Measurements from ENCODE around the gene MTFP1. TPM values are rescaled to one million over a fixed set of nuclear protein-coding genes. Genes with fewer than 3 reads are reported as not detected.
"Not testable (repeated sequence)": the region's sequence is repeated elsewhere in the genome, so short reads cannot be mapped to it uniquely, and the experiment has no call there.

MTFP1 gene
- total RNA-seq, 1 experiment from 2014 or later: 47.0 TPM

DNA sequence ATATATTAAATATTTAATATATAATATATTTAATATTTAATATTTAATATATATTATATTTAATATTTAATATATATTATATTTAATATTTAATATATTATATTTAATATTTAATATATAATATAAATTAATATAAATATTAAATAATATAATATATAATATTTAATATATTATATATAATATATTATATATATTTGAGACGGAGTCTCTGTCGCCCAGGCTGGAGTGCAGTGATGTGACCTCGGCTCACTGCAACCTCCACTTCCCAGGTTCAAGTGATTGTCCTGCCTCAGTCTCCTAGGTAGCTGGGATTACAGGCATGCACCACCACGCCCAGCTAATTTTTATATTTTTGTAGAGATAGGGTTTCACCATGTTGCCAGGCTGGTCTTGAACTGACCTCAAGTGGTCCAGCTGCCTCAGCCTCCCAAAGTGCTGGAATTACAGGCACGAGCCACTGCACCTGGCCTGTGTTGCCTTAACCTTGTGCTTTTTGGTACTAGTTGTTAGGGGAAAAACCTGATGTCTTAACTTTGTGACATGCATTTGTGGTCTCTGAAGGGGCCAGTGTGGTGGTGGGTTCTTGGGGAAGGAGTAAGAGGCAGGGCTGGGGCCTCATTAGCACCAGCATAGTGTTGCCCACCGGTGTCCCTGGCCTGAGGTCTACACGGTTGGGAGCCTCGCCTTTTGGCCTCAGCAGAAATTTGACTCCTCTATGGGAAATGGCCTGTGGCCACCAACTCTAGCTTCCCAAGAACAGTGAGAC, 29.7 kb downstream of the MTFP1 start:
- no peak for DNase-seq (ENCODE audit: low spot score)

DNA sequence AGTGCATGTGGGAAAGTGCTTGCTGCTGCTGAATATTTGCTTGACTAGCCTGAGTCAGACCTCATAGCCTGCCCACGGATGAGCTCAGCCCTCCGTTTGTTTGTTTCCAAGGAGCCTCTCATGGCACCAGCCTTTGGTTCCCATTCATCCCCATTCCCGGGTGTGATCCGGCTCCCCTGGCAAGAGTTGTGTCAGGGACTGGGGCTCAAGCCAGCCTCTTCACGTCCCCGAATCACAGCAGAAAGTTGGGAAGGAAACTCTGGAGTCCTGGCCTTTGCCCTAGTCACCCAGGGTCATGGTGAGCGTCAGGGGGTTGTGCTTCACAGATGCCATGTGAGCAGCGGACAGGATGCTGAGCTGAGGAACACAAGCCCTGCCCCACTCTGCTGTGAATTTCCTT, 32.4 kb downstream of the MTFP1 start:
- DNase-seq (ENCODE audit: low spot score): no peak

DNA sequence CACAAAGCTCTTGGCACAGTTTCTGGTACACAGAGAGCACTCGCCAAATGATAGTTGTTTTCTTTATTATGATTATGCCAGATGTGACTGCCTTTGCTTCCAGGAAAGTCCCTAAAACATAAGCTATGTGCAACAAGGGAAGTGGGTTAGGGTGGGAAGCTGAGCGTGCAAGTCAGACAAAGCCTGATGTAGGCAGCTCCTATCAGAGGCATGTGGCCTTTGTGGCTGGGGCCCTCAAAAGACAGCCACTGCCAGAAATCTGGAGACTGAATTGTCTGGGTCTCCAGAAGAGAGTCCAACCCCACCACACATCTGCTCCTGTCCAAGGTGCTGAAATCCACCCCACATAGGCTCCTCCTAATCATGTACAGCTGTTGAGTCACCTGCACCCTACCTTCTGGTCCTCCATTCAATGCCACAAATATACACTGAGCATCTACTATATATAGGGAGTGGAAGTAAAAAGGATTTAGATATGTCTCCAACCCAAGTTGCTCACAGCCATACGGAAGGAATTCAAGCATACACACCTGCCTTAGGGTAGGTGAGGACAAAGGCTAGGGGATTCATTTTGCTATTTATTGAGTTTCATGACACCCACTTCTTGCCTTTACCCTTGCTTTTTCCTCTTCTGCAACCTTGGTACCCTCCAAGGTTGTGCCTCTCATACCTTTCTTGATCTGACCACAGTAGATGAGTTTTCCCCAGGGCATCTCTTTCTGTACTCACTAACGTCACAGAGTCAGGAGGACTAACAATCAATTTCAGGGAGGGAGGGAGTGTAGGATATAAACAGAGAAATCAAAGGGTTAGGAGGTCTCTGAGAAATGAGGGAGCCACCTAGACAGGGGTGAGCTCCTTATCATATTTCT, 33.8 kb downstream of the MTFP1 start:
- no peak for DNase-seq (ENCODE audit: low spot score)

DNA sequence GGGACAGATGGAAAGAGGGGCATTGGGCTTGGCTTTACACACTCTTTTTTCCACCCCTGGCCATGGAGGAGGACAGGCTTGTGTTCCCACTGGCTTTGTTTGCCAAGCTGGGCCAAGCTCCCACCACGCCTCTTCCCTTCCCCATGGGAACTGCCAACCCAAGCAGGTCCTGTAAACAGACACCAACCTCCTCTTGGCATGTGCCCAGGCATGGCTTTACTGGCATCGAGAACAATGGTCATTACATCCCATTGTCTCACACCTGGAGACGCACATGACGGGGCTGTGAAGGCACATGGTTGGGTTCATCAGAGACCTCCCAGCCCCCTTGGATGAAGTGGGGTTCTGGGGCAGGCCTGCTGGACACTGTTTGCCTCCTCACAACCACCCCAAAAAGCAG, 34.6 kb downstream of the MTFP1 start:
- no peak for DNase-seq (ENCODE audit: low spot score)

DNA sequence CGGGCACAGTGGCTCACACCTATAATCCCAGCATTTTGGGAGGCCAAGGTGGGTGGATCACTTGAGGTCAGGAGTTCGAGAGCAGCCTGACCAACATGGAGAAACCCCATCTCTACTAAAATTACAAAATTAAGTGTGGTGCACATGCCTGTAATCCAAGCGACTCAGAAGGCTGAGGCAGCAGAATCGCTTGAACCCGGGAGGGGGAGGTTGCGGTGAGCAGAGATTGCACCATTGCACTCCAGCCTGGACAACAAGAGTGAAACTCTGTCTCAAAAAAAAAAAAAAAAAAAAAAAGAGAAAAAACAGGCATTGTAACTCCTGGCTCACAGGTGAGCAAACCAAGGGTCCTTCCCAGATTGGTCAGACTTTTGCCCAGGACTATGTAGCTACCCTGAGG, 35.0 kb downstream of the MTFP1 start:
- not testable (repeated sequence) for DNase-seq (ENCODE audit: low spot score)

DNA sequence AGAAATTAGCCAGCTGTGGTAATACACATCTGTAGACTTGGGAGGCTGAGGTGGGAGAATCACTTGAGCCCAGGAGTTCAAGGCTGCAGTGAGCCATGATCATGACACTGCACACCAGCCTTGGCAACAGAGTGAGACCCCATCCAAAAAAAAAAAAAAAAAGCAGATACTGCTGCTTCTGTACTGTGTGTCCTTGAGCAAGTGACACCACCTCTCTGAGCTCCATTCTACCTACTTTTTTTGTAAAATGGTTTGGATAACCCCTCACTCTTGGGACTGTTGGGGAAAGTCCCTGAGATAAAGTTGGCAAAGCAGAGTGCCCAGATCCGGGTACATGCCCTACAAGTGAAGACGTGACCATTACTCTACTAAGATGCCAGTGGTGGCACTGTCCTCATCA, 43.6 kb downstream of the MTFP1 start:
- DNase-seq (ENCODE audit: low spot score): no peak

DNA sequence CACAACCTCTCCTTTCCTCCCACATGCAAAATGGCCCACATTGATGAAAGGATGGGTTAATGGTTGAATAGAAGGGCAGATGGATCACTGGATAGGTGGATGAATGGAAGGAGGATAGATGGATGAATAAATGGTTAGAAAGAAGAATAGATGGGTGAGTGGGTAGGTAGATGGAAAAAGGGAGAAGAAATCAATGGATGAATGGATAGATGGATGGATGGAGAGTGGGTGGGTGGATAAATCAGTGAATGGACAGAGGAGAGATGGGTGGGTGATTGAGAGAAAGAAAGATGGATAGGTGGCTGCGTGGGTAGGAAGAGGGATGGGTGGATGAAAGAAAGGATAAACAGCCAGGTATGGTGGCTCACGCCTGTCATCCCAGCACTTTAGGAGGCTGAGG, 45.1 kb downstream of the MTFP1 start:
- DNase-seq (ENCODE audit: low spot score): no peak

DNA sequence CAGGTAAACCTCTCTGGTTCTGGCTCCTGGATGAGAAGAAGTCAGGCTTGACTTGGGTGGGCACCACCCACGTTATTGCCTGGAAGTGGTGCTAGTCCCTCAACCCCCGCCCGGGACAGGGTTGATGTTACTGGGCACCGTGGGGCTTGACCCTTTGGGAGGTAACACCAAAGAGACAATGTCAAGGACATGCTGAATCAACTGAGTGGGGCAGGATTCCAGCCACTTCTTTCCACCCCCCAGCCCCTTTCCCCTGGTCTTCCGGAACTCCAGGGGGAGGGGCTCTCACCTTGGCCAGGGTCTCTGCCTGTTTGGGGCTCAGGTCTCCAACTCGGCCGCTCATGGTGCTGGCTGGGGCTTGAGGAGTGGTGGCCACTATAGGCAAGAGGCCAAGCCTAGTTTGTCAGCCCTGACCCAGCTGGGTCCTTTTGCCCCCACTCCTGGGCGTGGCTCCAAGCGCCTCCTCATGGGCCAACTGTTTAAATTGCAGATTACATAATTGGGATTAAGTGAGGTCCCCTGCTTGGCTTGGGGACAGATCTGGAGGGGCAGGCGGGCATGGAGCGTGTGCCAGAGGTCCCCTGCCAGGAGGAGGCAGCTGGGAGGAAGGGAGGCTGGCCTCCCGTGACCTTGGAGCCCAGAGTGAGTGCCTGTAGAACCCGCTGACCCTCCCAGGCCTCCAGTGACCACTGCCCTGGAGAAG, 46.2 kb downstream of the MTFP1 start, which contains the start of gene SEC14L3:
Gene SEC14L3, minus strand, starts transcription at position 402 of the 703 bp plus-strand sequence. Its CDS starts 59 bp downstream, at position 343.
- no peak for DNase-seq (ENCODE audit: low spot score)

DNA sequence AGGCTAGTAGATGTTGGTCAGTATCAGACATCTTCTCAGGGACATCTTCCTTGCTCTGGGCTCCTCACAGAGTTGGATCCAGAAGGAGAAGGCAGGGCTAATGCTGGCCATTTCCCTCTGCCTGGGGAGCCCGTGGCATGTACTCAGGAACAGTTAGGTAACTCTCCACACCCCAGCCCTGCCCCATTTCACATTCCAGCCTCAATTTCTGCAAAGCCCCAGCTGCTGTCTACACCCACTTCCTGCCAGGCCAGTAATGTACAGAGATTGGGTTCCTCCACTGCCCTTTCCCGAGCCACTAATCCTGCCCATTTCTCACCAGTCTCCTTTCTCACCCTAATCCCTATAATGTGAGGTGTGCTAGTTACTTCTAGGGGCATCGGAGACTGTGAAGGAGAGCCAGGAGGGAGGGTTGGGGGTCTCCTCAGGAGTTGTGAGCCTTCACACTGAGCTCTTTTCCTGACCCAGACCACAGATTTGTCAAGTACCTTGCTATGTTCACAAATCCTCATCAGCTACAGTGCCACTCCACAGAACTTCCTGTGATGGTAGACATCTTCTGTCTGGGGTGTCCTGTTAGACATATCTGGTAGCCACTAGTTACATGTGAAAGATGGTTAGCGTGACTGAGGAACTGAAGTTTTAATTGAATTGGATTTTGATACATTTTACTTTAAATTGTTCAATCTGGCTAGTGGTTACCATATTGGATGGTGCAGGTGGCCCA, 47.6 kb downstream of the MTFP1 start:
- DNase-seq (ENCODE audit: low spot score): no peak

DNA sequence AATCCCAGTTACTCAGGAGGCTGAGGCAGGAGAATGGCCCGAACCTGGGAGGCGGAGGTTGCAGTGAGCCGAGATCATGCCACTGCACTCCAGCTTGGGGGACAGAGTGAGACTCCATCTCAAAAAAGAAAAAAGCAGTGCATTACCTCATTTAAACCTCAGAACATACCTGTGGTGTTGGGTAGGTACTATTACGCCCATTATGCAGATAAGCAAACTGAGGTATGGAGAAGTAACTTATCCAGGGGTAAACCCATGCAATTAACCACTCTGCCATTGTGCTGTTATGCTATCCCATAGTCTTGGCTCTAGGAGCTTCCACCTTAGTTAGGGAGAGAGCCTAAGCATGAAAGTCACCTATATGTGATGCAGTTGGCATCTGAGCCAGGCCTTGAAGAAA, 48.6 kb downstream of the MTFP1 start:
- DNase-seq (ENCODE audit: low spot score): no peak

DNA sequence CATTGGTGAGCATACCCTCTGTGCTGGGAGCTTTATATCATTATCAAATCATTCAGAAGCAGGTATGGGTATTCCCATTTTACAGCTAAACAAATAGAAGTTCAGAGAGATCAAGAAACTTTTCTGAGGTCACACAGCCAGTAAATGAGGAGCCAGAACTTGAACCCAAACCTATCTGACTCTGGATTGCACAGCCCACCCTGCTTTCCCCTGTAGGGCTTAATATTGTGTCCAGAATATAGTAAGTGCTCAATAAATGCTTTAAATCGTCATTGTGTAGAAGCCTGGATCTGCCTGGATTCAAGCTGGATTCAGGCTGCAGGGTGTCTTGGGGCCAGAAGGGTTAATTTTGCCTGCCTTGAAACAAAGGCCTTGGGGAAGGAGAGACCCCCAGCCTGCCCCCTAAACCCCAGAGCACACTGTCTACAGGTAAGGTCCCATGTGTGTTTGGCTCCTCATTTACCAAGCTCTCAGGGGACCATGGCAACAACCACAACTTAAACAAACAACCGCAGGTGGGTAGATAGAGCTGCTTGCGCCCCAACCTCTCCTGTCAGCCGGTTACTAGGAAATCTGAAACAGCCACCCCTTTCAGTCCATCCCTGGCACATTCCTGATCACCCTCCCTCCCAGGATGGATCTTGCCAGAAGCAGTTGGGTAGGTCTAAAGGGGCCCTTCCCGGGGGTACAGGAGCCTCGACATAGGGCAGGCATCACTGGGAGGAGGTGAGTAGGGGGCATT, 49.3 kb downstream of the MTFP1 start:
- DNase-seq (ENCODE audit: low spot score): no peak

Other genes with a start within 250 kb of the MTFP1 start
- gene LIF, start 179.0 kb upstream of the MTFP1 start, total RNA-seq (2014; rRNA removed; shearing (Covaris generic)): 2.2 and 3.9 TPM in 2 replicates
- gene OSM, start 158.9 kb upstream of the MTFP1 start, total RNA-seq (2014; rRNA removed; shearing (Covaris generic)): not detected in 2 replicates
- 2.9 and 6.6 TPM in 2 replicates for gene CASTOR1, start 136.3 kb upstream of the MTFP1 start, total RNA-seq (2014; rRNA removed; shearing (Covaris generic))
- 7.5 and 8.4 TPM in 2 replicates for gene TBC1D10A, start 98.8 kb upstream of the MTFP1 start, total RNA-seq (2014; rRNA removed; shearing (Covaris generic))
- gene SF3A1, start 68.9 kb upstream of the MTFP1 start, total RNA-seq (2014; rRNA removed; shearing (Covaris generic)): 14.5 and 45.6 TPM in 2 replicates
- 0.70 and 1.4 TPM in 2 replicates for gene CCDC157, start 68.8 kb upstream of the MTFP1 start, total RNA-seq (2014; rRNA removed; shearing (Covaris generic))
- gene RNF215, start 38.4 kb upstream of the MTFP1 start, total RNA-seq (2014; rRNA removed; shearing (Covaris generic)): 5.1 and 6.4 TPM in 2 replicates
- 2.4 and 7.8 TPM in 2 replicates for gene SEC14L2, start 28.8 kb upstream of the MTFP1 start, total RNA-seq (2014; rRNA removed; shearing (Covaris generic))
- gene SEC14L3, start 46.2 kb downstream of the MTFP1 start, total RNA-seq (2014; rRNA removed; shearing (Covaris generic)): not detected in 2 replicates
- not detected in 2 replicates for gene SEC14L4, start 79.9 kb downstream of the MTFP1 start, total RNA-seq (2014; rRNA removed; shearing (Covaris generic))
- gene SEC14L6, start 121.0 kb downstream of the MTFP1 start, total RNA-seq (2014; rRNA removed; shearing (Covaris generic)): not detected in 2 replicates
- not detected in 2 replicates for gene GAL3ST1, start 148.9 kb downstream of the MTFP1 start, total RNA-seq (2014; rRNA removed; shearing (Covaris generic))
- gene PES1, start 166.1 kb downstream of the MTFP1 start, total RNA-seq (2014; rRNA removed; shearing (Covaris generic)): 59.5 and 74.2 TPM in 2 replicates
- 6.1 and 7.6 TPM in 2 replicates for gene TCN2, start 181.4 kb downstream of the MTFP1 start, total RNA-seq (2014; rRNA removed; shearing (Covaris generic))
- 0.56 and 1.8 TPM in 2 replicates for gene SLC35E4, start 210.0 kb downstream of the MTFP1 start, total RNA-seq (2014; rRNA removed; shearing (Covaris generic))
- gene DUSP18, start 242.1 kb downstream of the MTFP1 start, total RNA-seq (2014; rRNA removed; shearing (Covaris generic)): 1.8 and 3.4 TPM in 2 replicates

Data from H4 (cell line).